Activated CD8-positive, alpha-beta memory T cell treated with anti-CD3 and anti-CD28 coated beads for 36 hours (primary cell): ENCODE data around the gene TBPL2. TPM values are rescaled to one million over a fixed set of nuclear protein-coding genes. Genes with fewer than 3 reads are reported as not detected.
"Not testable (repeated sequence)": the region's sequence is repeated elsewhere in the genome, so short reads cannot be mapped to it uniquely, and the experiment has no call there.

ENCODE experiments used
- CTCF ChIA-PET: fragments of 350-600 bp; sonication (Branson Sonifier 250); formaldehyde crosslinking; loops from one replicate; lab custom pipeline; 2021; ENCODE audit warnings: antibody characterized with exemption; lab: Charles Lee
- POLR2A ChIA-PET: fragments of 350-600 bp; sonication (Branson Sonifier 250); formaldehyde crosslinking; loops from one replicate; lab custom pipeline; 2021; ENCODE audit warnings: antibody characterized with exemption; lab: Charles Lee
- total RNA-seq, 2 experiments: library from RNA; stranded (reverse); gene quantifications; one replicate each; pipeline ENCODE4 v1.2.3, GENCODE V29; 2021

Gene TBPL2
- total RNA-seq, 2 experiments from 2014 or later, result not detected

DNA sequence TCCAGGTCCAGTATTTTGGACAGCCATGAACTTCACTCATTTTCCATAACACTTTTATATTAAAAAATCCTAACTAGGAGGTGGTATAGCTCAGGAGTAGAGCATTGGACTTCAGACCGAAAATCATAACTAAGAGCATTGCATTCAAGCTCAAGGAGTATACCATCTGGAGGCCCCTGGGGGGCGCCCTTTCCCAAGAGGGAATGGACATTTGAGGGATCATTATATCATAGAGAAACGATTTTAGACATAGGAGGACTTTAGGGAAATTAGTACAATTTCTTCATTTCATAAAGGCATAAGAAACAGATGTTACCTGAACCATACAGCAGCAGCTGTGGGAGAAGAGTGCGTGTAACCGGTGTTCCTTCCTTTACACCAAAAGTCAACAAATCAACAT, 23.6 kb downstream of the TBPL2 start:
- ChIA-PET POLR2A (no interaction called here), CTCF (interaction anchor here (3.1 kb wide), 1 partner anchor 11 kb away, joined by 10 read pairs; no protein-coding TSS in a partner anchor)

DNA sequence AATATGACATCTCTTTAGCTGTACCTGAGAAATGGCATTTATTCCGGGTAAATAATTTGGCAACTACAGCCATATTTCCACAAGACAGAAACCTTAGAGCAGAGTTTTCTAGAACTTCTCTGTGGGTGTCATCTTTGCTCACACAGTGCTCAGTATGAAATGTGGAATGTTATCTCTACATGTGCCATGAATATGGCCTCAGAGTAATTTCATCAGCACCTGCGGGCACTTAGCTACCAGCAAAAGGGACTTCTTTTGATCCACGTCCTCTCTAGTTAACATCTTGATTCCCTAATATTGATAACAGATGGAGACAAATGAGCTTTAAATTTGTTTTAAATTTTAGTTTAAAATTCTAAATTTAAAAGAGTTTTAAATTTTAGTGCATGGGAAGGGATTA, 25.9 kb downstream of the TBPL2 start:
- CTCF ChIA-PET, result interaction anchor here (1.0 kb wide), 1 partner anchor 18 kb away, joined by 3 read pairs; no protein-coding TSS in a partner anchor
- POLR2A ChIA-PET, result no interaction called here

DNA sequence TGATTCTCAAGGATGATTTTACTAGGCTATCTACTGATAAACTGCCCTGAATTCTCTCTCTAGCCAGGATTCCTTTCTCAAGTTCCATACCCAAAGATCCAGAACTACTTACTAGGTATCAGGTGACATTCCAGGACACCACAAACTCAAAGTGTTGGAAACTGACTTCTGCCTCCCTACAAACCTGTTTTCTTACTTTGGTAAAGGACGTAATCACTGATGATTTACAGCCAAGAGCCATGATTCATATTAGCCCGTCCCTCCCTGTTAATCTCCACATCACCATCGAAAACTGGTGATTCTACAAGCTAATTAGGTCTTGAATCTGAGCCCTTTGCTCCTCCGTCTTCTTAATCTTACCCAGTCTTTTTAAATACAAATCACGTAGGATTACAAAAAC, 27.7 kb downstream of the TBPL2 start:
- ChIA-PET CTCF (no interaction called here), POLR2A (interaction anchor here (0.6 kb wide), 1 partner anchor 9 kb away, joined by 3 read pairs; no protein-coding TSS in a partner anchor)

DNA sequence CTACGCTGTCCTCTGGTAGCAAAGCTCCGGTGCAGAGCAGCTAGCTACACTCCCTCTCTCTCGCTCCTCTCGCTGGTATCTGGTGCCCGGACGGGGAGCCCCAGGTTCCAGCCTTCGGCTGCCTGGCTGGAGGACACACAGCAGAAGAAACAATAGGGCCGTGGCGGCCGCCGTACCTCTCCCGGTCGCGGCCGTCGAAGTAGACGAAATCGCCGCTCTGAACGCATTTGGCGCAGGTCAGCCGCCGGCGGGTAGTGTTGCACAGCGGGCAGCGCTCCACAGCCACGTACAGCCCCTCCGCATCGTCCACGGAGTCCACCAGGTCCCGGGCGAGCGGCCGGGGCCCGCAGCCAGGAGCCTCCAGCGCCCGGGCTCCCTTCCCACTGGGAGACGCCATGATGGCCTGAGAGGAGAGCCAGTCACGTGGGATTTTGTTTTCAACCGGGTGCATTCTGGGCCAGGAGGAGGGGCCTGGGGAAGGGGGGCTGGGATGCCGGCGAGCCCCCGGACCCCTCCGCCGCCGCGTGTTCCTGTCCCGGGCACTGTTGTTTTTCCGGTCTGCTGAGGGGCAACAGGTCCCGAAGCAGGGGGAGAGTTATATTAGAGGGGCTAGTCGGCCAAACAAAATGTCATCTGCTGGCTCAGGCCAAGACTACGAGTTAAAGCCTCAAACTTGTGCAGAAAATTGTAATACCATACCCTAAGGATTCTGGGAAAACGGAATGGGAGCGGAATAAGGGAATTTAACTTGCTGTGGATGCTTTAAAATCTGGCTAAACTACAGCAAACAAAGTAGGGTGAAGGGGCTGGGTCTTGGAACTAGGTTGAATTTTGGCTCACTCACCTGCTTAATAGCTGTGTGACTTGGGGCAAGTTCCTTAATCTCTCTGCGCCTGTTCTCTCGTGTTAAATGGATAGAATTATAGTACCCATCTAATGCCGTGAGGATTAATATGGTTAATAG, 28.7 kb downstream of the TBPL2 start, which contains the start of gene ATG14:
TSS of gene ATG14 (minus strand) at position 405 of the 964 bp plus-strand sequence. CDS start at position 397, 8 bp downstream.
- CTCF ChIA-PET, result no interaction called here

GRCh38 chr14:55410876-55411275, 29.5 kb downstream of the TBPL2 start:
- ChIA-PET CTCF (no interaction called here), POLR2A (interaction anchor here (0.6 to 0.7 kb wide), 2 partner anchors 32 to 586 kb away, joined by 4 to 8 read pairs; no protein-coding TSS in a partner anchor)

More for the DNA sequence above, 28.7 kb downstream of the TBPL2 start, which contains the start of gene ATG14:
- POLR2A ChIA-PET, result interaction anchor here (0.6 kb wide), 1 partner anchor 8 kb away, joined by 3 read pairs; no protein-coding TSS in a partner anchor

GRCh38 chr14:55404173-55404854, 36.1 kb downstream of the TBPL2 start:
- CTCF ChIA-PET, result no interaction called here
- POLR2A ChIA-PET, result no interaction called here

GRCh38 chr14:55401751-55402150, 38.7 kb downstream of the TBPL2 start:
- ChIA-PET POLR2A (no interaction called here), CTCF (no interaction called here)

DNA sequence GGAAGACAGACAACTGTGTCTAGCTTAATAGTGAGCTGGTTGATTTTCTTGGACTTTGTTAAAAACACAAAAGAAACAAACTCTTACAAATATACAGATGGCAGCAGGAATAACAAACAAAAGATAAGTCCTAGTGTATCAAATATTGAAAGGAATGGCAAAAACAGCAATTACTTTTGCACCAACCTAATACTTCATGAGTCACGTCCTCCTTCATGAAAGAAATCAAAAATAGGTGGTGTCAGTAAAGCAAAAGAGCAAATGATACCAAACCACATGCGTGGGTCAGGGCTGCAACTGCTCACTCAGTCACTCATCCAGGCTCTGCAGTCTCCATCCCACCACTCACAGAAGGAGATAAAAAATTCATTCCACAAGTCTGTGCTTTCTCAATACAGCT, 40.6 kb downstream of the TBPL2 start:
- CTCF ChIA-PET, result no interaction called here
- POLR2A ChIA-PET, result no interaction called here

DNA sequence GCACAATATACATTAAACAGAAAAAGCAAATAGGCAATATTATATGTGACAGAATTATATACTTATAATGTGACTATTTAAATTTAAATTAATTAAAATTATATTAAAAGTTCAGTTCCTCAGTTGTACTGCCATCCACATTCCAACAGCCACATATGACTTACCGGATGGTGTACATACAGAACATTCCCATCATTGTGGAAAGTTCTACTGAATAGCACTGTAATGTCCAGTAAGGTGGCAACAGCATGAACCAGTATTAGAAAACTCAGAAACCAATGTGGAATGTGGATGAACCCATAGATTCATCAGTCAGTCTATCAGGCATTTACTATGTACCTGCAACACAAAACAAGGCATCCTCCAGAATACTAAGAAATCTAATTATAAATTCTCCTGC, 41.2 kb downstream of the TBPL2 start:
- CTCF ChIA-PET, result no interaction called here
- POLR2A ChIA-PET, result no interaction called here

DNA sequence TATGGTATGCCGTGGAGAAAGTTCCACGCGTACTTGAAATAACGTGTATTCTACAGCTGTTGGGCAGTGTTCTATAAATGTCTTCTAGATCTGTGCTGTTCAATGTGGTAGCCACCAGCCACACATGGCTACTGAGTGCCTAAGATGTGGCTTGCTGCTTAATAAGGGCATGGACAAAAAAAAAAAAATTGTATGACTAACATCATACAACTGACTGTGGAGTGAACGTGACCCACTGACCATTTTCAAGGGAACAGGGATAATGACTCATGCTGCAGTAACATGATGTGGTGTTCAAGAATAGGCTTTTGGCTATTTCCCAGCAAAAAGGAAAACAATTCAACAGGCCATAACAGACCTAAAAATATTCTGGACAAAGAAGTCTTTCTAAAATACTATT, 41.7 kb downstream of the TBPL2 start:
- ChIA-PET CTCF (no interaction called here), POLR2A (no interaction called here)

- ChIA-PET CTCF (interaction anchor here (1.1 kb wide), 1 partner anchor 35 kb away, joined by 3 read pairs; no protein-coding TSS in a partner anchor), POLR2A (no interaction called here)
These were observed 51.1 kb downstream of the TBPL2 start for GRCh38 chr14:55389330-55389729.

- ChIA-PET POLR2A (no interaction called here), CTCF (interaction anchor here (0.9 kb wide), 1 partner anchor 14 kb away, joined by 4 read pairs; no protein-coding TSS in a partner anchor)
These were observed 52.3 kb downstream of the TBPL2 start for GRCh38 chr14:55388160-55388559.

DNA sequence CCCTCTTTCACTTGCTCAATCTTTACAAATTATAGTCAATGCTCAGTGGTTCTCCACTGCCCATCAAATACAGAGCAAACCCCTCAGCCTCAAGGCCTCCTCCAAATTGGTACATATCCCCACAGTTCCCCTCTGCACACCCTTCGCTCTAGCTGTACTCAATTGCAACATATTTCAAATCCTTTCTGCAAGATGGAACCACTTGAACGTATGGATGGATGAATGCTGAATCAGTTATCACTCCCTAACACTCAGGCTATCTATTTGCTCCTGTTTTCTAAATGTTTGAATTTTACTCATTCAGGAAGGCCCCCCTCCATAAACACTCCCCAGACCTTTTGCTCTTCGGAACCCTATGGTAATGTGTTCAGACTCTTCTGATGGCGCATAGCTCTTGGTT, 53.3 kb downstream of the TBPL2 start:
- POLR2A ChIA-PET, result no interaction called here
- CTCF ChIA-PET, result interaction anchor here (0.6 kb wide), 1 partner anchor 252 kb away, joined by 3 read pairs; no protein-coding TSS in a partner anchor

- ChIA-PET CTCF (interaction anchor here (1.4 to 1.5 kb wide), 2 partner anchors 12 to 14 kb away, joined by 4 to 9 read pairs; no protein-coding TSS in a partner anchor), POLR2A (interaction anchor here (1.1 kb wide), 1 partner anchor 48 kb away, joined by 5 read pairs; no protein-coding TSS in a partner anchor)
These were observed 54.2 kb downstream of the TBPL2 start for GRCh38 chr14:55386037-55386808.

DNA sequence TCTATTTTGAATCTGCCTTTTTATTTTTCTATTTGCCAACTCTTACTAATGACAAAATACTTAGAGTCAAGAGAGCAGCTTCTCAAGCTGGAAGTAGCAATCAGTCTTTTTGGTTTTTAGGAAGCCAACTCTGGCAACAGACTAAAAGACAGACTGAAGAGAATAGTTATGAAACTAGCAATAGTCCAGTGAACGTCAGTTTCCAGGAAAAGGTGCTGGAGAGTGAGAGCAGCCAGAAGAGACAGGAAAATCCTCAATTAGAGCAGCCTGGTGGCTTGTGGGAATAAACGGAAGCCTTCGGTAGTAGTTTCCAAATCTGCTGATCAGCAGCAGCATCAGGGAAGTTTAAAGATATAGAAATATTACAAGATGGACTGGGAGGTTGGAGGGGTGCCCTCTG, 55.9 kb downstream of the TBPL2 start:
- POLR2A ChIA-PET, result no interaction called here
- CTCF ChIA-PET, result interaction anchor here (1.3 kb wide), 1 partner anchor 114 kb away, joined by 3 read pairs; no protein-coding TSS in a partner anchor

DNA sequence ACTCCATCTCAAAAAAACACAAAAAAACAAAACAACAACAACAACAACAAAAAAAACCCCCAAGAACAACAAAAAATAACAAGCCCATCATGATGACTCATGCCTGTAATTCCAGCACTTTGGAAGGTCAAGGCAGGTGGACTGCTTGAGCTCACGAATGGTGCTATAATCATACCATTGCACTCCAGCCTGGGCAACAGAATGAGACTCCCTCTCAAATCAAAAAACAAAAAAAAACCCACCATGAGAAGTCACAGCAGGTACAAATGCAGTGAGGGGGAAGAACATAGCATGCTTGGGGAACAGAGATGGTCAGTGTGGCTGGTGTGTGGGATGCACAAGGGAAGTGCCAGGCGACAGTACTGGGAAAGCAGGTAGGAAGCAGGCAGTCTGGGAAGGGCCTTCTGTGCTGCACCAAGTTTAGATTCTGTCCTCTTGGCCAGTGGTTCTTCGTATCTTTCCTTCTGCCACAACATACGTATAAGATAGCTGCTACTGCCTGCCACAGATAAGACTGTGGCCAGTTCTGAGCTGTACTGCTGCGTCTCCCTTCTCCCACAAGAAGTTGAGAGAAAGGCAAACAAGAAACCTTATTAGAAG, 56.8 kb downstream of the TBPL2 start:
- CTCF ChIA-PET, result interaction anchor here (1.3 kb wide), 1 partner anchor 113 kb away, joined by 3 read pairs; no protein-coding TSS in a partner anchor
- POLR2A ChIA-PET, result no interaction called here

- POLR2A ChIA-PET, CTCF ChIA-PET: not testable (repeated sequence)
These were observed 57.4 kb downstream of the TBPL2 start for GRCh38 chr14:55383056-55383466.

GRCh38 chr14:55382483-55382882, 57.9 kb downstream of the TBPL2 start:
- CTCF ChIA-PET, result no interaction called here
- POLR2A ChIA-PET, result no interaction called here
